ENCODE results near the gene PRIM2. TPM values are rescaled to one million over a fixed set of nuclear protein-coding genes. Genes with fewer than 3 reads are reported as not detected.
"Not testable (repeated sequence)": the region's sequence is repeated elsewhere in the genome, so short reads cannot be mapped to it uniquely, and the experiment has no call there.

Gene PRIM2
- total RNA-seq, 4 donors from 2014 or later = 8.5 to 14.6 (median 11.0) TPM

- Histone ChIP-seq H3K4me1 (no peaks in the 10 kb centered on the region), H3K27ac (no peak overlapping the region), H3K9me3 (no peaks in the 10 kb centered on the region), H3K4me3 (no peak overlapping the region), H3K36me3 (no peaks in the 10 kb centered on the region), H3K27me3 (no peaks in the 10 kb centered on the region)
- no peak for DNase-seq (ENCODE audit: low spot score in 2 of 2)
- TF ChIP-seq POLR2AphosphoS5 (IDR thresholded peaks at IDR 0.05) (no peak), EP300 (IDR thresholded peaks at IDR 0.05) (no peak), POLR2A (IDR thresholded peaks at IDR 0.05) (no peak)
- TF ChIP-seq, protein P1, sequence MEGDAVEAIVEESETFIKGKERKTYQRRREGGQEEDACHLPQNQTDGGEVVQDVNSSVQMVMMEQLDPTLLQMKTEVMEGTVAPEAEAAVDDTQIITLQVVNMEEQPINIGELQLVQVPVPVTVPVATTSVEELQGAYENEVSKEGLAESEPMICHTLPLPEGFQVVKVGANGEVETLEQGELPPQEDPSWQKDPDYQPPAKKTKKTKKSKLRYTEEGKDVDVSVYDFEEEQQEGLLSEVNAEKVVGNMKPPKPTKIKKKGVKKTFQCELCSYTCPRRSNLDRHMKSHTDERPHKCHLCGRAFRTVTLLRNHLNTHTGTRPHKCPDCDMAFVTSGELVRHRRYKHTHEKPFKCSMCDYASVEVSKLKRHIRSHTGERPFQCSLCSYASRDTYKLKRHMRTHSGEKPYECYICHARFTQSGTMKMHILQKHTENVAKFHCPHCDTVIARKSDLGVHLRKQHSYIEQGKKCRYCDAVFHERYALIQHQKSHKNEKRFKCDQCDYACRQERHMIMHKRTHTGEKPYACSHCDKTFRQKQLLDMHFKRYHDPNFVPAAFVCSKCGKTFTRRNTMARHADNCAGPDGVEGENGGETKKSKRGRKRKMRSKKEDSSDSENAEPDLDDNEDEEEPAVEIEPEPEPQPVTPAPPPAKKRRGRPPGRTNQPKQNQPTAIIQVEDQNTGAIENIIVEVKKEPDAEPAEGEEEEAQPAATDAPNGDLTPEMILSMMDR (IDR thresholded peaks at IDR 0.05) = no peak
- 72% methylated on average over 2 of the region's 2 CpGs for WGBS
These were observed 24.8 kb downstream of the PRIM2 start for GRCh38 chr6:57342148-57342669.

DNA sequence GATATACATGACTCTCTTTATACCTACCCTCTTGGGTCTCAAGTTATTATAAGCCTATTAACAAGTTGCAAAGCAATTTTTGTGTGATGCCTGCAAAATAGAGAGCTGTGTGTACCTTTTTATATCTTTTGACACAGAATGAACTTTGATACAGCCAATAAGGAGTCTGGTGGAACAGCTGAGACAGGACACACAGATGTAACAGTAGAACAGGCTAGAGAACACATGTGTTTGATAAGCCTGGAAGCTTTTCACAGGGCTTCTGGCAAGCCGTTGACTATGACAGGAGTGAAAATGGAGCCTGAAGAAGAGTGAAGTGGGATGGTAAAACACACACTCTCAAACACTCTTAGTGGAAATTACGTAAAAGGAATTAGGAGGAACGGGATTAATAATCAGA, 25.9 kb downstream of the PRIM2 start:
- DNase-seq (ENCODE audit: low spot score in 2 of 2); H3K9me3 ChIP-seq; H3K27me3 ChIP-seq; H3K36me3 ChIP-seq; H3K27ac ChIP-seq; H3K4me1 ChIP-seq; H3K4me3 ChIP-seq: not testable (repeated sequence)
- 93% methylated on average over 3 of the region's 3 CpGs for WGBS

DNA sequence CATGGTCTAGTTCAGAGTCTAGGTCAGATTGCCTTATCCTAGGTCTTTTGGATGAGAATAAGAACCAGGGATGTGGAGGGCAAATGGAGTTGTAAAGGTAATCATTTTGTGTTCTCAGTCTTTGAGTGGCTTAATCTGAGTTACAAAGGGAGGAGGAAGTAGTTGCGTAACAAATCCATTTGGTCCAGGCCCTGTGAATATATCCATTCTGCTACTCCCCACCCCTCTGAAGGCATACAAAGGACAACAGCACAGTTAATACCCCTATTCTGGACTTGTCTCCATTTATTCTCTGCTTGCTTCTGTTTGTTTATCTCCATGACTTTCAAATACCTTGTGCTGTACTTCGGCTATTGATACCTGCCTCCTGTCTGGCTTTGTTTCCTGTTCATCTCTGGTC, 29.3 kb downstream of the PRIM2 start:
- not testable (repeated sequence) for H3K36me3 ChIP-seq; H3K4me3 ChIP-seq; H3K4me1 ChIP-seq; H3K27me3 ChIP-seq; DNase-seq (ENCODE audit: low spot score in 2 of 2); H3K9me3 ChIP-seq; H3K27ac ChIP-seq
- 88% methylated on average over 2 of the region's 2 CpGs for WGBS

- not testable (repeated sequence) for H3K27ac ChIP-seq
These were observed 30.2 kb downstream of the PRIM2 start for GRCh38 chr6:57347597-57347996.

GRCh38 chr6:57350443-57350842, 33.0 kb downstream of the PRIM2 start:
- WGBS = 82% methylated on average over 6 of the region's 6 CpGs
- not testable (repeated sequence) for H3K36me3 ChIP-seq; H3K4me1 ChIP-seq; DNase-seq (ENCODE audit: low spot score in 2 of 2); H3K27ac ChIP-seq; H3K27me3 ChIP-seq; H3K4me3 ChIP-seq; H3K9me3 ChIP-seq

More at GRCh38 chr6:57347597-57347996, 30.2 kb downstream of the PRIM2 start:
- not testable (repeated sequence) for DNase-seq (ENCODE audit: low spot score in 2 of 2); H3K4me3 ChIP-seq; H3K36me3 ChIP-seq; H3K9me3 ChIP-seq; H3K27me3 ChIP-seq; H3K4me1 ChIP-seq

GRCh38 chr6:57352596-57352995, 35.2 kb downstream of the PRIM2 start:
- WGBS = 54% methylated on average over 1 of the region's 1 CpG
- H3K4me1 ChIP-seq; DNase-seq (ENCODE audit: low spot score in 2 of 2); H3K36me3 ChIP-seq; H3K9me3 ChIP-seq; H3K4me3 ChIP-seq; H3K27ac ChIP-seq; H3K27me3 ChIP-seq: not testable (repeated sequence)

- not testable (repeated sequence) for H3K4me3 ChIP-seq; H3K9me3 ChIP-seq; H3K27me3 ChIP-seq; H3K4me1 ChIP-seq; DNase-seq (ENCODE audit: low spot score in 2 of 2); H3K27ac ChIP-seq; H3K36me3 ChIP-seq
These were observed 40.9 kb downstream of the PRIM2 start for GRCh38 chr6:57358319-57358718.

DNA sequence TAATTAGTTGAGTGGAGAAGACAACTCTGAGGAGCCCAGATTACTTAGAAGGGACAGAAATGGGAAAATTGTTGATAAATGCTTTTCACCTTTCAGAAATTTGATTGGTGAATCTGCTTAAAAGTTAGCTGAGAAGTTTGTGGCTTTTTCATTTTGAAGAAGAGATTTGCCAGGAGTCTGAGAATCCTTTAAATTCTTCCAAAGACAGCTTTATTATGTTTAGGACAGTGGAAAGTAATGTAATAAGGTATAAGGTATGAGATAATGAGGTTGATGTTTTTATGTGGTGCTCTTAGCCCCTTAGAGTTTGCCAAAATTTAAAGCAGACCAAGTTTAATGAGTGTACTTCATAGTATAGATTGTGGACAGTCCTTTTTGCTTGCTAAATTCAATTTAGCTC, 42.3 kb downstream of the PRIM2 start:
- not testable (repeated sequence) for DNase-seq (ENCODE audit: low spot score in 2 of 2); H3K36me3 ChIP-seq

GRCh38 chr6:57362340-57362739, 44.9 kb downstream of the PRIM2 start:
- H3K27ac ChIP-seq; H3K27me3 ChIP-seq; H3K4me3 ChIP-seq; H3K4me1 ChIP-seq; DNase-seq (ENCODE audit: low spot score in 2 of 2); H3K36me3 ChIP-seq; H3K9me3 ChIP-seq: not testable (repeated sequence)
- WGBS = 47% methylated on average over 2 of the region's 2 CpGs

More for the DNA sequence above, 42.3 kb downstream of the PRIM2 start:
- not testable (repeated sequence) for H3K4me3 ChIP-seq, H3K27ac ChIP-seq, H3K9me3 ChIP-seq, H3K27me3 ChIP-seq, H3K4me1 ChIP-seq

DNA sequence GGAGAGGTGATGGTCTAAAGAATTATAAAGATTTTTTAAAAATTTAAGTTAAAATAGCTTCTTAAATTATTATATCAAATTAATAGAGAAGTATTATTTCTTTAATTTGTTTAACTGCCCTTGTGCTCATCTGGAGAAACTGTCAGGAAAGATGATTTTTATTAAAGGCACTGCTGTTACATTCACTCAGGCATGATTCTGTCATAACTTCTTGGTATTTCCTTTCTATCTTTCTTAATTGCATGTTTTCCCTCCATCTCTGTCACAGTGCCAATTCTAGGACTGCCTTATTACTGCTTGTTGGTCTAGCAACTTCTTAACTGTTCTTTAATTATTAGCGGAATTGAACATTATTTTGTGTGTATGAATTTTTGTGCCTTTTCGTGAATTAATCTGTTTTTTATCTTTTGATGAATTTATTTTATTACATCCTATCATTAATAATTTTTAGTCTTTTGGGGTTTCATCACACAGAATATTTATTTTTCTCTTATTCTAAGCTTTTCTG, 47.7 kb downstream of the PRIM2 start:
- 96% methylated on average over 2 of the region's 2 CpGs for WGBS
- not testable (repeated sequence) for H3K4me3 ChIP-seq

DNA sequence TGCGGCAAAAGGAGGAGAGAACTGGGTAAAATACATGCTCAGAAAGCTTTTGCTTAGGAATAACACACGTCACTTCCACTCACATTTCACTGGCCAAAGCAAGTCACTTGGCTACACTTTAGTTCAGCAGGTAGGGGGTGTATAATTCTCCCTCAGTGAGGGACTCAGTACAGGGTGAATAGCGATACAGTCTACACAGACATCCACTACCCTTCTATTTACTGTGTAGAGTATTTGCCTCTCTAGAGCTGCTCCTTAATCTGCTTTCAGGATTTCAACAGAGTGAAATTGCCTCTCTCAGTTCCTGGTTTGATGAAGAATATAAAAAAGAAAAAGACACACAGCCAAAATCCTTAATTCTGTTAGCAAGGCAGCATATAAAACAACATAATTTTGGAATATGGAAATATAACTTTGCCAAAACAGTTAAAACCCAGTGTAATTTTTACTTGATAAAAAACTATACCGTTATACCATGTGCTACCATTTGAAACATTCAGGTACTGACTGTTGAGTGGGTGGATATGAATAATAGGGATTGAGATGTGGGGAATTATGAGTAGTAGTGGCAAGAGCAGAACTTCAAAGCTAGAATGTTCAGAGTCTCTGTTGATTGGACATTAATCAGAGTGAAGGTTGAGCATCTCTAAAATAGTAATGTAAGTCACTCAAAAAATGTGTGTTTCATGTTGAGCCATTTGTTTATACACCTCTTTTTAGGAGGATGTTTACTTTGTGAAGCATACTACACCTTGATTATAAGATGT, 51.7 kb downstream of the PRIM2 start:
- WGBS = 93% methylated on average over 4 of the region's 4 CpGs
- H3K9me3 ChIP-seq; H3K27ac ChIP-seq; H3K36me3 ChIP-seq; DNase-seq (ENCODE audit: low spot score in 2 of 2); H3K4me3 ChIP-seq; H3K4me1 ChIP-seq; H3K27me3 ChIP-seq: not testable (repeated sequence)

More for the DNA sequence above, 47.7 kb downstream of the PRIM2 start:
- not testable (repeated sequence) for H3K4me1 ChIP-seq; H3K36me3 ChIP-seq; DNase-seq (ENCODE audit: low spot score in 2 of 2); H3K9me3 ChIP-seq; H3K27me3 ChIP-seq; H3K27ac ChIP-seq

DNA sequence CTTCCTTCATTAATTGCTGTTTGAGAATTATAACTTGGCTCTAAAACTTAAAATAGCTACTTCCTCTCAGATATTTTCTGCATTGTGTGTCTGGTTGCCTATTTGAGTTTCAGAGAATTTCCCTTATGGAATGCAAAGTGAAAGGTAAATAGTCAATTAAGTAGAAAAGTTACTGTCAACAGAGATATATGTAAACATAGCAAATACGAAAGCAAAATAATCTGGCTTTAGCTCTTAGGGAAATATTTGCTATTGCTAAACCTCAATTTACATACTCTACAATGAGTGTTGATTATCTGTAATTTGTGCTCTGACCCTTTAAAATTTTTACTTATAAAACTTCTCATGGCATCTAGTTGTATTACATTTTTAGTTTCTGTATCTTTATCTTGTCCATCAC, 54.3 kb downstream of the PRIM2 start:
- DNase-seq (ENCODE audit: low spot score in 2 of 2); H3K4me1 ChIP-seq; H3K27me3 ChIP-seq; H3K36me3 ChIP-seq; H3K27ac ChIP-seq; H3K4me3 ChIP-seq; H3K9me3 ChIP-seq: not testable (repeated sequence)
- 76% methylated on average over 1 of the region's 1 CpG for WGBS

DNA sequence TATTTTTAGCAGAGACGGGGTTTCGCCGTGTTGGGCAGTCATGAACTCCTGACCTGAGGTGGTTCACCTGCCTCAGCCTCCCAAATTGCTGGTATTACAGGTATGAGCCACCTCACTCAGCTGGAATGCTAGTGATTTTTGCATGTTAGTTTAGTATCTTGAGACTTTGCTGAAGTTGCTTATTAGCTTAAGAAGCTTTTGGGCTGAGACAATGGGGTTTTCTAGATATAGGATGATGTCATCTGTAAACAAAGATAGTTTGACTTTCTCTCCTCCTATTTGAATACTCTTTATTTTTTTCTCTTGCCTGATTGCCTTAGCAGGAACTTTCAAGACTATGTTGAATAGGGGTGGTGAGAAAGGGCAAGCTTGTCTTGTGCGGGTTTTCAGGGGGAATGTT, 57.3 kb downstream of the PRIM2 start:
- 98% methylated on average over 4 of the region's 4 CpGs for WGBS
- not testable (repeated sequence) for H3K9me3 ChIP-seq; H3K4me3 ChIP-seq; H3K36me3 ChIP-seq; H3K4me1 ChIP-seq; H3K27ac ChIP-seq; DNase-seq (ENCODE audit: low spot score in 2 of 2); H3K27me3 ChIP-seq
